Trophoblast cell (in vitro differentiated cells and primary cell): ENCODE results near the gene EGLN3.
A peak's percentile ranks its signal among the peaks of the same experiment; 100 is the strongest.

Experiments
- DNase-seq, 2 donors: peaks; one replicate each; pipeline ENCODE4 v3.0.0-alpha.2; 2016
- H2AFZ ChIP-seq: 2 replicates; pipeline ENCODE4 v1.6.1; 2013; ENCODE audit warnings: low read length, moderate library complexity, mild to moderate bottlenecking; ENCODE audit not compliant: insufficient read depth, poor library complexity
- H2AK5ac ChIP-seq: 2 replicates; pipeline ENCODE4 v1.6.1; 2013; ENCODE audit warnings: mild to moderate bottlenecking, low read length
- H2BK120ac ChIP-seq: 2 replicates; pipeline ENCODE4 v1.6.1; 2013; ENCODE audit warnings: low read length, mild to moderate bottlenecking, moderate library complexity; ENCODE audit not compliant: insufficient read depth, poor library complexity
- H2BK12ac ChIP-seq: 2 replicates; pipeline ENCODE4 v1.6.1; 2013; ENCODE audit warnings: mild to moderate bottlenecking, low read length, moderate library complexity
- H2BK5ac ChIP-seq: 2 replicates; pipeline ENCODE4 v1.6.1; 2013; ENCODE audit warnings: low read length, low read depth, moderate library complexity, mild to moderate bottlenecking; ENCODE audit not compliant: poor library complexity
- H3K14ac ChIP-seq: 2 replicates; pipeline ENCODE4 v1.6.1; 2013; ENCODE audit warnings: mild to moderate bottlenecking, low read length
- H3K18ac ChIP-seq: 2 replicates; pipeline ENCODE4 v1.6.1; 2013; ENCODE audit warnings: mild to moderate bottlenecking, low read length
- H3K23ac ChIP-seq: 2 replicates; pipeline ENCODE4 v1.6.1; 2013; ENCODE audit warnings: low read length
- H3K27ac ChIP-seq: 2 replicates; pipeline ENCODE4 v1.5.1; 2013; ENCODE audit warnings: low read depth, mild to moderate bottlenecking, inconsistent platforms, low read length, moderate library complexity
- H3K27me3 ChIP-seq: 2 replicates; pipeline ENCODE4 v1.6.1; 2013; ENCODE audit warnings: inconsistent platforms, mild to moderate bottlenecking, low read length, moderate library complexity; ENCODE audit not compliant: insufficient read depth
- H3K36me3 ChIP-seq, 2 experiments: 1 replicate in 1 of 2; 2 replicates in 1 of 2; pipeline ENCODE4 v1.6.1; 2013; ENCODE audit warnings: low read length in 2 of 2, mild to moderate bottlenecking in 2 of 2, moderate library complexity in 1 of 2; ENCODE audit not compliant: insufficient read depth in 2 of 2, control insufficient read depth in 1 of 2
- H3K4ac ChIP-seq: 2 replicates; pipeline ENCODE4 v1.6.1; 2013; ENCODE audit warnings: low read depth, mild to moderate bottlenecking, low read length, moderate library complexity
- H3K4me1 ChIP-seq, 2 experiments: 1 replicate in 1 of 2; 2 replicates in 1 of 2; pipeline ENCODE4 v1.6.1; 2013; ENCODE audit warnings: low read length in 2 of 2, mild to moderate bottlenecking in 2 of 2, moderate library complexity in 1 of 2; ENCODE audit not compliant: insufficient read depth in 2 of 2, control insufficient read depth in 1 of 2
- H3K4me2 ChIP-seq: 2 replicates; pipeline ENCODE4 v1.6.1; 2013; ENCODE audit warnings: inconsistent platforms, mild to moderate bottlenecking, low read length, moderate library complexity
- H3K4me3 ChIP-seq: 2 replicates; pipeline ENCODE4 v1.5.1; 2013; ENCODE audit warnings: mild to moderate bottlenecking, low read depth, low read length, inconsistent platforms
- H3K79me1 ChIP-seq: one replicate; pipeline ENCODE4 v1.6.1; 2013; ENCODE audit warnings: low read length
- H3K79me2 ChIP-seq: 2 replicates; pipeline ENCODE4 v1.6.1; 2013; ENCODE audit warnings: low read length, mild to moderate bottlenecking; ENCODE audit not compliant: control insufficient read depth, insufficient read depth, poor library complexity
- H3K9ac ChIP-seq: 2 replicates; pipeline ENCODE4 v1.6.1; 2013; ENCODE audit warnings: mild to moderate bottlenecking, low read length
- H3K9me3 ChIP-seq: 2 replicates; pipeline ENCODE4 v1.6.1; 2013; ENCODE audit warnings: low read depth, mild to moderate bottlenecking, control low read depth, inconsistent platforms, low read length; ENCODE audit not compliant: insufficient read depth
- H4K12ac ChIP-seq: 2 replicates; pipeline ENCODE4 v1.6.1; 2013; ENCODE audit warnings: low read depth, mild to moderate bottlenecking, low read length, moderate library complexity
- H4K8ac ChIP-seq: 2 replicates; pipeline ENCODE4 v1.6.1; 2013; ENCODE audit warnings: low read depth, mild to moderate bottlenecking, low read length, moderate library complexity
- H4K91ac ChIP-seq: one replicate; pipeline ENCODE4 v1.6.1; 2013; ENCODE audit warnings: low read depth, mild to moderate bottlenecking, low read length, moderate library complexity
- WGBS: extraction: QIAGEN DNeasy Blood & Tissue Kit; methylation state at CpG from one replicate; pipeline ENCODE4 v1.1.7; 2013; ENCODE audit warnings: missing lambda C conversion rate; ENCODE audit not compliant: insufficient read length, insufficient coverage; ENCODE audit errors: extremely low coverage; 5-methylcytosine and 5-hydroxymethylcytosine counted together

The EGLN3 gene

DNA sequence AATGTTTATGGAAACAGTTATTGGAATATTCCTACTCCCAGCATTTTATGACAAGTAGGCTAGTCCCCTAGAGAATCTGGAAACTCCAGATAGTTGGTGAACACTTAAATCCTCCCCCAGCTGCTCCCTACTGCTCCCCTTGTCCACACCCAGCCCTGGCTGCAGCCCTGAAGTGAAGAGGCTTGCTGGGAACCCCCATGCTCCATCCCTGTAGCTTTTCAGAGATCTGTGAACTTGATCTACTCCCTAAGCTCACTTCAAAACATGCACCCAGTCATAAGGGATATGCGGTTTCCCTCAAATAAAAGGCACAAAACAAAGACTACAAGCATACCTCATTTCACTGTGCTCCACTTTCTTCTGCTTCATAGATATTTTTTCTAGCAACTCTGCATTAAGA lies 33.2 kb downstream of the EGLN3 start:
- no peak overlapping the region for H3K27ac ChIP-seq
- no peak overlapping the region for H3K18ac ChIP-seq
- H3K4me2 ChIP-seq = no peak overlapping the region
- H3K4ac ChIP-seq = no peak overlapping the region
- no peak overlapping the region for H2AFZ ChIP-seq
- no CpG with 5 or more reads among the region's 1 CpG for WGBS
- no peak overlapping the region for H3K14ac ChIP-seq
- no peak overlapping the region for H3K4me3 ChIP-seq
- no peak overlapping the region for H4K12ac ChIP-seq
- H2BK12ac ChIP-seq = no peak overlapping the region
- no peaks in the 10 kb centered on the region for H3K79me2 ChIP-seq
- no peaks in the 10 kb centered on the region for H3K9me3 ChIP-seq
- H4K91ac ChIP-seq = no peak overlapping the region
- no peaks in the 10 kb centered on the region for H3K79me1 ChIP-seq
- no peak overlapping the region for H2BK120ac ChIP-seq
- peak in 1 of 2 donors; percentile 27 for DNase-seq
- no peak overlapping the region for H3K9ac ChIP-seq
- peaks cover 0 to 4% of the 10 kb centered on the region in 2 experiments for H3K4me1 ChIP-seq
- no peak overlapping the region for H2BK5ac ChIP-seq
- H4K8ac ChIP-seq = no peak overlapping the region
- H3K23ac ChIP-seq = no peak overlapping the region
- H3K36me3 ChIP-seq = no peaks in the 10 kb centered on the region
- no peaks in the 10 kb centered on the region for H3K27me3 ChIP-seq
- no peak overlapping the region for H2AK5ac ChIP-seq

DNA sequence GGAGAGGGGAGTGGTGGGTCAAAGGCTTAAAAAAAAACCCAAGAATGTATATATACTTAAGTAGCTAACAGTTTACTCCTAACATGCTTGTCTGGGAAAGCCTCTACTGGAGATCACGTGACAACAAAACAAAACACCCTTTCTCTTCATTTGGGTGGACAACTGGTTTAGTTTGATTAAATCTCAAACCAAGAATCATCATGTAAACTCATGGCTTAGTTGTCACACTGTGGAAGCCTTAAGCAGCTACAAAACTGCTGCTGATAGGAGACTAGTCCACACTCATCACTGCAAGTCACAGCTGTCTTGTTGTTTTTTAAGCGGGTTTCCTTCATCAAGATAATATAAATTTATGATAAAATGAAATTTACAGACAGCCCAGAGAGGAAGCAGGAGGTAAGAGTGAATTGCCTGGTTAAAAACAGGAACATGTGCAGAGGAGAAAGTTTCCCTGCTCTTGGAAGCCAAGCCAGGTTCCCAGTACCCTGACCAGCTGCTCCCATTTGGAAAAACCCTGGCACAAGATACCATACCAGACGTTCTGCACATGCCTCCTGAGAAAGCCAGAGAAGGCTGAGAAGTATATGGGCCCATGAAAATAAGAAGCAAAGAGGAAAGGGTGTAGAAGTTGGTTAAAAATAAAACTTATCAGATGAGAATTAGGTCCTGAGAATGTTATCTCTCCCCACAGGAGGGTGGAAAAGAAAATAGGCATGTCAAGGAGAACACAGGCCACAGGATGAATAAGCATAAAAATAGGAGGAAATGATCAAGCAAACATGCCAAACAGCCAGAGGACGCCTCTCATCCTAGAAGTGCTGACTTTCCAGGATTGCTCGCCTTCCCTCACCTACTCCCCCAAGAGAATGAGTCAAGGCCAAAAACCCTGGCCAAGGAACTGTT lies 34.0 kb downstream of the EGLN3 start:
- no peak overlapping the region for H2BK12ac ChIP-seq
- WGBS = no CpG with 5 or more reads among the region's 5 CpGs
- peak overlapping the region; percentile 42 for H4K8ac ChIP-seq
- no peak overlapping the region for H3K23ac ChIP-seq
- H3K79me1 ChIP-seq = no peaks in the 10 kb centered on the region
- H2BK5ac ChIP-seq = no peak overlapping the region
- no peak overlapping the region for H3K4me3 ChIP-seq
- H3K36me3 ChIP-seq = no peaks in the 10 kb centered on the region
- H2AK5ac ChIP-seq = no peak overlapping the region
- no peak overlapping the region for H3K9ac ChIP-seq
- no peak overlapping the region for H3K14ac ChIP-seq
- no peaks in the 10 kb centered on the region for H3K79me2 ChIP-seq
- no peak overlapping the region for H4K12ac ChIP-seq
- DNase-seq = peak; percentile 81 to 87
- no peak overlapping the region for H3K27ac ChIP-seq
- H3K4me1 ChIP-seq = peaks cover 0 to 4% of the 10 kb centered on the region in 2 experiments
- H3K18ac ChIP-seq = no peak overlapping the region
- H4K91ac ChIP-seq = no peak overlapping the region
- H3K4me2 ChIP-seq = no peak overlapping the region
- no peaks in the 10 kb centered on the region for H3K27me3 ChIP-seq
- H3K9me3 ChIP-seq = no peaks in the 10 kb centered on the region
- H2AFZ ChIP-seq = no peak overlapping the region
- H3K4ac ChIP-seq = no peak overlapping the region
- no peak overlapping the region for H2BK120ac ChIP-seq

DNA sequence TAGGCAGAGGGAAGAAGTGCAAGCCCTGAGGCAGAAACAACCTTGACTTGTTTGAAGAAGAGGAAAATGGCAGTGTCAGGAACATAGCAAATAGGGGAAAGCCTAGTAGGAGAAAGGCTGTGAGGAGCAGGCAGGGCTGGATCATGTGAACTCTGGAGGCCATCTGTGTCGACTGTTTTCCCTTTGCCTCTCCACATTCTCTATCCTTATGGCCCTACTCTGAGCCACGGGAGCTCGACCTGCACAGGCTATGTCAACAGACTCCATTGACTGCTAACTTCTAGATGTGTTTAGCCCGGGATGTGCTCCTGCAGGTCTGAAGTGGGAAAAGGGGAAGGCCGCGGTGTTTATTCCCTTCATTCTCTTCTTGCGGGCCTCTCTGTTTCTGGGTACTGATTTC lies 35.2 kb downstream of the EGLN3 start:
- no CpG with 5 or more reads among the region's 7 CpGs for WGBS
- DNase-seq = no peak

DNA sequence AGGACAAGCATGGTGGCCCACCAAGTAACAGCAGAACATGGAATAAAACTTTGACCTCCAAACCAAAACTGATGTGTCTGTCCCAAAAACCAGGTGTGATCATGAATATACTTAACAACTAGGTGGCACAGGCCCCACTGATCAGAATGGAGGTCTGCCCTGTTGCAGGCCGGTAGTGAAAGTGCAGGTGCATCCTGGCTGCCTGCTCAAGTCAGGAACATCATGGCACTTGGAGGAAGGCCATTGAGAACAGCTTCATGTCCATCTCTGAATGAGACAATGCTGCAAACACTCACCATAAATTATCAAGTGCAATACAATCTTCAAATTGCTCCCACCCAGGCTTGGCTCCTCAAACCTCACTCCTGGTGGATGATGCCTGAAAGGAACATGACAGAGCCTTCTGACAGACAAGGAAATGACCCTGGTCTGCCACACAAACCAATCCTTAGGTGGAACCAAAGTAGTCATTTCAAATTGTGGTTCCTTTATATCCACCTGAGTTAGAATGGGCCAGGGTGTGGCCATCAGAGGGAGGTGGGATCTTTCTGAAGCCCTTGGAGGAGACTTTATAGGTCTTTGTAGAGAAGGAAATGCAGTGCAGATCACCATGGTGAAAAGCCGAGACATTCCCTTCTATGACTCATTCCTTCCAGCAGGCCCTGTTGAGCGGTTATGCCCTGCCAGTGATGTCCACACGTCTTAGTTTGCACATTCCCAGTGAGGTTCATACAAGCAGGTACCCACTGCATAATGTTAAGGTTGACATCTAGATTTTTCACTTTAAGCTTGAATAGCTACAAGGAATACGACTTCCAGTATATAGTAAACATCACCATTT lies 36.0 kb downstream of the EGLN3 start:
- no peaks in the 10 kb centered on the region for H3K27me3 ChIP-seq
- H2BK5ac ChIP-seq = no peak overlapping the region
- WGBS = no CpG with 5 or more reads among the region's 5 CpGs
- no peak overlapping the region for H4K91ac ChIP-seq
- H2BK12ac ChIP-seq = no peak overlapping the region
- no peak overlapping the region for H2AK5ac ChIP-seq
- no peak overlapping the region for H4K12ac ChIP-seq
- H3K9me3 ChIP-seq = no peaks in the 10 kb centered on the region
- no peaks in the 10 kb centered on the region for H3K36me3 ChIP-seq
- H3K4me1 ChIP-seq = peaks cover 0 to 4% of the 10 kb centered on the region in 2 experiments
- no peaks in the 10 kb centered on the region for H3K79me1 ChIP-seq
- no peak overlapping the region for H3K4ac ChIP-seq
- peak; percentile 49 to 78 for DNase-seq
- H4K8ac ChIP-seq = no peak overlapping the region
- no peak overlapping the region for H3K4me3 ChIP-seq
- H3K23ac ChIP-seq = no peak overlapping the region
- H2BK120ac ChIP-seq = no peak overlapping the region
- H3K18ac ChIP-seq = no peak overlapping the region
- no peaks in the 10 kb centered on the region for H3K79me2 ChIP-seq
- H2AFZ ChIP-seq = no peak overlapping the region
- H3K14ac ChIP-seq = no peak overlapping the region
- H3K27ac ChIP-seq = no peak overlapping the region
- H3K4me2 ChIP-seq = no peak overlapping the region
- no peak overlapping the region for H3K9ac ChIP-seq

More for the DNA sequence above, 35.2 kb downstream of the EGLN3 start:
- Histone ChIP-seq H4K91ac (no peak overlapping the region), H3K9ac (no peak overlapping the region), H4K8ac (no peak overlapping the region), H3K36me3 (no peaks in the 10 kb centered on the region), H2AK5ac (no peak overlapping the region), H3K23ac (no peak overlapping the region), H2BK120ac (no peak overlapping the region), H4K12ac (no peak overlapping the region), H3K4me3 (no peak overlapping the region), H3K14ac (no peak overlapping the region), H3K4me1 (peaks cover 0 to 4% of the 10 kb centered on the region in 2 experiments), H2BK12ac (no peak overlapping the region), H3K18ac (no peak overlapping the region), H3K9me3 (no peaks in the 10 kb centered on the region), H2AFZ (no peak overlapping the region), H3K27me3 (no peaks in the 10 kb centered on the region), H2BK5ac (no peak overlapping the region), H3K79me2 (no peaks in the 10 kb centered on the region), H3K79me1 (no peaks in the 10 kb centered on the region), H3K4me2 (no peak overlapping the region), H3K4ac (no peak overlapping the region), H3K27ac (no peak overlapping the region)
